NCI-H1436 treated with DMSO at 0.1 percent for 48 hours (cell line): ENCODE results near the gene FHAD1.

Experiments
- DNase-seq: peaks from one replicate; lab custom pipeline; 2025; lab: John Stamatoyannopoulos, UW

The FHAD1 gene

DNA sequence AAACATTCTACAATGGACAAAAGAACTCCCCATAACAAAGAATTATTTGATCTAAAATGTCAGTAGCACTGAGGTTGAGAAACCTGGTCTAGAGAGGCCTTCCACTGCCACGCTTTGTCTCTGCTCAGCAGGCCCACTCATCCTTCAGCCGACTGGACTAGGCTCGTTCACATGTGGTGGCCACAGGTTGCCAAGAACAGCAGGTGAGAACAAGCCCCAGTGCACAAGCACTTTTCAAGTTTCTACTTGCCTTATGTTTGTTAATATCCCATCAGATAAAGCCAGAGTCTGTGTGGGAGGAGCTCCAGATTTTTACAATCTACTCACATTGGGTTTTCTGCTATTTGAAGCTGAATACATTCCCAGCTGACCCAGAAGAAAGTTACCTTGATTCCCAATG, 153.6 kb downstream of the FHAD1 start:
- DNase-seq, result no peak

DNA sequence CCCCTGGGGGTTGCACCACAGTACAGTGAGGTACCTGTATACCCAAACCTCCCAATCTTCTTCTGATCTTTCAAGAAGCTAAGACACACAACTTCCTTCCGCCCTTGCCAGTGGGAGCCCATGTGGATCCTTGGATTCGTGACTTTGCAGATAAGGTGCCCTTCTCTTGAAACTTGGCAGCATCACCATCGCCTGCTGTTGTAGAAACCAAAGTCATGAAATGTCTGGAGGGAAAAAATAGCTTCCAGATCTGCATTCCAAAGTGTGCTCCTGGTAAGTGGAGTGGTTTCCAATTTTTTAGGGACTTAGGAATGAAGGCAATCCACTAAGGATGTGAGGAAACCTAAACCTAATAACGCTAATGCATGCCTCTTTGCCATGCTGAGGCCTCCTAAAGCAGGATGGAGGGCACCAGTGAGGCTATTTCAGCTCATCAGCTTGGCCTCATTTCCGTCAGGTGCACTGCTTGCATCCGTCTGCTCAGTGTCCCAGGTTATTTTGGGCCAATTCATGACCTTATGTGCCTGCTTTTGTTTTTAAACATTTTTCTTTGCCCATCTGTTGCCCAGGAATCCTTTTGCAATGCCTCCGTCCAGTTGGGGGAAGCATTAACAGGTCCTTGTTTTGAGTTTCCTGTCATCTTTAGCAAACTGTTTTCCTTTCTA, 154.5 kb downstream of the FHAD1 start:
- no peak for DNase-seq

DNA sequence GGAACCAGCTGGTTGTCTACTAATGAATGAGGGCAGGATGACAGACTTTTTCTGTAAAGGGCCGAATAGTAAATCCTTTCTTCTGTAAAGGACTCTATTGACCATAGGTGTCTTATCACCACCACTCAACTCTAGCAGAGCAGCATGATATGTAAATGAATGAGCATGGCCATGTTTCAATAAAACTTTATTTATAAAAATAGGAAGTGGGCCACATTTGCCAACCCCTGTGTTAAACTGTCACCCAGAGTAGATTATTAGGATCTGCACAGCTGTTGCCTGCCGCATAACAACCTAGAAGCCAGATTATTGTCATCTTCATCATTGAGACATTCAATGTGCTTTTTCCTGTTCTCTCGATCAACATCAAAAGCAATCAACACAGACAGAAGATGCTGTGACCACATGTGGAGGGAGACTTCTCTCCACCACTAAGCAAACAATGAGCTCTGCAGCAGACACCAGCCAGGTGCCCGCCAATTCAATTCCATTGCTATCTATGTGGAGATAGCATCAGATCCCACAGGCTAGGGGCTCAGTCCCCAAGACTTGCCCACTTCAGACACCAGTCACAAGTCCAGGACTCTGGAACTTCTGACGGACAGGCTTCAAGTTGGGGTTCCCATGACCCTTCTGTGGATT, 155.9 kb downstream of the FHAD1 start:
- no peak for DNase-seq

DNA sequence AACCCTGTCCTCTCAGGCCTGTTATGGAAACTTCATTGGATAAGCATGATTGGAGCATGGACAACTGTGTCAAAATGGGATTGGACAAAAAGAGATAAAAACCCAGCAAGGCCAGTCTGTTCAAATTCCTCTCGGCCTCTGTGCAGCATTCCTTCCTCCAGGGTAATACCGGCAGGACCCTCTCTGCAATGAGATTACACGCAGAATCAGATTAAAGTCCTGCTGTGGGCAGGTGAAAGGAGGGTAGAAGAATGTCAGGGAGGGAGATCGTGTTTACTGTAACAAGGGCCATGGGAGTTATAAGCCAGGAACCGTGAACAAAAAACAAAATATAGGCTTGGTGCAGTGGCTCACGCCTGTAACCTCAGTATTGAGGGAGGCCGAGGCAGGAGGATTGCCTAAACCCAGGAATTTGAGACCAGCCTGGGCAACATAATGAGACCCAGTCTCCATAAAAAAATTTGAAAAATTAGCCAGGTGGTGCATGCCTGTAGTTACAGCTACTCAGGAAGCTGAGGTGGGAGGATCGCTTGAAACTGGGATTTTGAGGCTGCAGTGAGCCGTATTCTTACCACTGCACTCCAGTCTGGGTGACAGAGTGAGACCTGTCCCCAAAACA, 157.0 kb downstream of the FHAD1 start:
- no peak for DNase-seq

DNA sequence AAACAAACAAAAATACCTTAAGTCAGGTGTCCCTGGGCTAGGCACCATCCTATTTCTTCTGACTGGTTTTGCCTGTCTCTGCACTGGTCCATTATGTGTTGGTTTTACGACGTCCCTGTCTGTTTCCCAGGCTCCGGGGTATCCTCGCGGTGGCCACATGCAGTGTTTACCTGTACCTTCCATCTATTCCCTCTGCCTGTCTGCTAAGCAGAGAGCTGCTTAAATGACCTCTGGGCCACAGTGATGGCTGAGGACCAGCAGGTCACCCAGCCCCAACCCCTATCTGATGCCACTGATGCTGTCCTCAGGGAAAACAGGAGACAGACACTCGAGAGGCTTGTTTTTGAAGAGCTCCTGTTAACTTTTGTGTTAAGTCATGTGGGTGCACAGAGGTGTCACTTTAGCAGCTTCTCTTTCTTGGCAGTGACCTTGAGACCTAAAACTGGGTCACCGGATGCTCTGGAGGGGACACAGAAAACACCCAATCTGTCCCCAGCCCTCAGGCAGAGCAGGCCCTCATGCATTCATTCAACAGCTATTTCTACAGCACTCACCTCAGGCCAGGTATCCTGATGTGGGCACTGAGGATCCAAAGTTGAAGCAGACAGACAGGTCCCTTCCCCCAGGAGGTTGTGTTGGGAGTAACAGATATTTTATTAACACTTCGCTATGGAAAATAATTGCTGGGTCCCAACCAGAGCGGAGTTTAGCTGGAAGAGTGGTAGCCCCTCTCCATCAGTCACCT, 158.3 kb downstream of the FHAD1 start:
- DNase-seq, result no peak

DNA sequence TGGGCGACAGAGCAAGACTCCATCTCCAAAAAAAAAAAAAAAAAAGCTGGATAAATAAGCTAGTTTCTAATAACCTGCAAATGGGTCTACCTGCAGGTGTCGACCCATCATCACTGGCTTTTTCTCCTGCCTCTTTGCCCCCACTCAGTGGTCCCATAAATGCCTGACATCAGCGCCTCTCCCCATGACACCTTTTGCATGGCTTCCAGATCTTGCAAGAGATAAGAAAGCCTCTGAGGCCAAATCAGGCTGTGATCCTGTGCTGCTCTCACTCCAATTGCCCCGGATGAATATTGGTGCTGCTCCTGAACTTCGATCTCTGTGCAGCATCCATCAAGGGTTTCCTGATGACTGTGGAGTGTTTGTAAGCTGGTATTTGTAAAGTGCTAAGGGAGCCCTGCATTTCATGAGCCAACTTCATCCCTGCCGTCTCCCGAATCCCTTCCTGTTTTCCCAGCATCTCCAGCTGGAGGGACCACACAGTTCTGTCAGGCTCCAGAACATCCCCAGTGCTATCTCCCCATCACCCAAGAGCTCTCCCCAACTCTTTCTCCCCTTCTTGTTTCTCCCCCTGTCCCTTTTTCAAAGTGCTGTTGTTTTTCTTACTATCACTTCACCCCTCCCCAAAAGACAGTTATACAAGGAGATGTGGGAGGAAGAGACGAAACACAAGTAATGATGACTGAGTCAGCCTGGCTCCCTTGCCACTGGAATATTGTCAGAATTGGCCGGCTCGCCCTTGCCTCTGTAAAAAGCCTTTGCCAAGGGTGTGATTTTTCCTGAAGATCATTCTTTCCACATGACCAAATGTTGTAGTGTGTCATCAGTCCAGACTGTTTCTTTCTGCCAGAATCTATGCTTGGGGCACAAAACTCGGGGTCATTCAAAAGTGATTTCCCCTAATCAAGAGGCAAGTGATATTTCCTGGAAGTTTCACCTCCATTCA, 159.9 kb downstream of the FHAD1 start:
- no peak for DNase-seq

DNA sequence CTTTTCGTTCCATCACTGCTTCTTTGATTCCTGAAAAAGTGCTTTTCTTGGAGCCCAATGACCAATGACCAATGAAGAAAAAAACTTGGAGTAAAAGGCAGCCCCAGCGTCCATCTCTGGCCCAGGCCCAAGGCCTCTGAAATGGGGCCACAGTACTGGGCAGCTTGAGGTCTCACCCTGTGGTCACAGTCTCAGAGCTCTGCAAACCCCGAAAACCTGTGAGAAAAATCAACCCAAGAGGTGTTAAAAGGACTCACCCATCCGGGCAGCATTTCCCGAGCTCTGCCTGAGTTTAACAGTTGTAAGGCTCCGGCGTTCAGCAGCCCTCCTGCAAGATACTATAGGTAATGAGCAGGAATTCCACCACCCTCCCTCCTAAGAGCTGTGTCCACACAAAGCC, 160.6 kb downstream of the FHAD1 start:
- DNase-seq, result no peak

DNA sequence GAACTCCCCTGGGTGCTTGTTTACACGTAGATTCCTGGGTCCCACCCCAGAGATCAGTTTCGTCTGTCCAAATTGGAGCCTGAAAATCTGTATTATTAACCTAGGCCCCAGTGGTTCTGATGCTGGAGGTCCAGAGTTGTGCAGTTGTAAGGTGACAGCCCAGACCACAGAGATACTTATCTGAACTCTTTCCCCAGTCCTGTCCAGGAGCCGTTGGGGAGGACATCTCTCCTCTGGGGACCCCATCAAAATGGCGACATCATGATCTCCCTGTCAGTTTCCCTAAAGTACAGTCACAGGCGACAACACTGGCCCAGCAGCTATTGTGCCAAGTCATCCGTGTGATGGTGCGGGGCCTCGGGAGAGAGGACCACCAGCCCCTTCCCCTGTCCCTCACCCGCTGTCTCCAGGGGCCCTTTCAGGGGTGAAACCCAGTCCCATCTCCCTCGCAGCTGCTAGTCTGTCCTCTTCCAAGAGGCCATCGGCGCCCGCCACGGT, 161.9 kb downstream of the FHAD1 start:
- DNase-seq, result no peak

DNA sequence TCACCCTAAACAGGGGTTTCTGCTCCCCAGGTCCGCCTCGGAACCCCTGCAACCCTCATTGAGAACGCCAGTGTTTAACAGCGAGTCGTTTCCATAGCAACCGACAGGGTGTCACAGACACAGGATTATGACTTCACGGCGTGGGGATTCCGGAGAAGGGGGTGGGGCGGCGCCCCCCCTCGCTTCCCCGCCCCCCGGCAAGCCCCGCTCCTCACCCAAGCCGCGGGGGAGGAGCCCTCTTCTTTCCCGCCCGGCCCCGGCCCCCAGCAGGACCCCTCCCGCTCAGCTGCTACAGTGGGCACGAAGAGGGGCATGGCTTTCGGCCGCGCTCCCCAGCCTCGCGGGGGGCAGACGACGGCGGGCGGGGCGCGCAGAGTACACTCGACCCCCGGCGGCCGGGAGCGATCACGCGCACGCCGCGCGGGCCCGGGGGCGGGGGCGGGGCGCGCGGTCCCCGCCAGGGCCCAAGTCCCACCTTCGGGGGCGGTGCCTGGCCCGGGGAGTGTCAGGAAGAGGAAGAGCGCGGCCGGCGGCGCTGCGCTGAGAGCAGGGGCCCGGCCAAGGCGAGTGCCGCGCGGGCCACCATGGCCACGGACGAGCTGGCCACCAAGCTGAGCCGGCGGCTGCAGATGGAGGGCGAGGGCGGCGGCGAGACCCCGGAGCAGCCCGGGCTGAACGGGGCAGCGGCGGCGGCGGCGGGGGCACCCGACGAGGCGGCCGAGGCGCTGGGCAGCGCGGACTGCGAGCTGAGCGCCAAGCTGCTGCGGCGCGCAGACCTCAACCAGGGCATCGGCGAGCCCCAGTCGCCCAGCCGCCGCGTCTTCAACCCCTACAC, 162.6 kb downstream of the FHAD1 start, which contains the start of gene EFHD2:
Gene EFHD2 (plus strand): TSS at position 501 of the 835 bp plus-strand sequence. CDS start 84 bp downstream, at position 585.
- DNase-seq, result no peak

DNA sequence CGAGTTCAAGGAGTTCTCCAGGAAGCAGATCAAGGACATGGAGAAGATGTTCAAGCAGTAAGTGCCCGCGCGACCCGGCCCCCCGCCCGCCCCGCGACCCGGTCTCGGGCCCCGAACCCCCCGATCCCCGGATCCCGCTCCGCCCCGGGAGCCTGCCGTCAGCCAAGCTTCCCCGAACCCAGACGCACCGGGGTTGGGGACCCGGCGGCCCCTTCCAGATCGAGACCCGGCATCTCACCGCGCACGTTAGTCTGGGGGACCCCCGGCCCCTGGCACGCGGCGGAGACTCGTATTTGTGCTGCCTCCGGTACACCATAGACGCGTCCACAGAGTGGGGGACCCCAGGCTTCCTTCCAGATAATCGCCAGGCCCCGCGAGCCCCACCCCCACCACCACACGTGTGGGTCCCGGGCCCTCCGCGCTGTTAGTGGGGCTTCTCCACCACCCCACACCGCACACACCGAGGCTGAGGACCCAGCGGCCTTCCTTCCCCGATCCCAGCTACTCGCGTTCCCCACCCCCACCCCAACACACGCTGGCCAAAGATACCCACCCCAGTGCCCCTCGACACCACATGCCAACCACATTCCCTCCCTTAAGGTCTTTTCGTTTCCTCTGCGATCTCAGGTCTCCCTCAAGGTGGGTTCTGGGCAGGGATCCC, 163.3 kb downstream of the FHAD1 start:
- DNase-seq, result no peak

DNA sequence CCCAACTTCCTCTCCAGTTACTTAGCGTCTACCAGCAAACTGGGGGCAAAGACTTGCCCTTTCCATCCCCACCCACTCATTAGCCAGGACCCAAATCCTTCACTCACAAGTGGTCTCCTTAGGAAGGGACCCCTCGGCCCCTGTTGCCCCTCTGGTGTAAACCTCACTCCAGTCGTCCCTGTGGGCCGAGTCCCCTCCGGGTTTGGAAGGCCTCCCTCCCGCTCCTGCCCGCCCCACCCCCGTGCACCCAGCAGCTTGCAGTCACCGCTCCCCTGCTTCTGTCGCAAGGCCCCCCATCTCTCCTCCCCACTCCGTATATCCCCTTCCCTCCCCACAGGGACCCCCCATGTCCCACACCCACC, 163.8 kb downstream of the FHAD1 start:
- no peak for DNase-seq

DNA sequence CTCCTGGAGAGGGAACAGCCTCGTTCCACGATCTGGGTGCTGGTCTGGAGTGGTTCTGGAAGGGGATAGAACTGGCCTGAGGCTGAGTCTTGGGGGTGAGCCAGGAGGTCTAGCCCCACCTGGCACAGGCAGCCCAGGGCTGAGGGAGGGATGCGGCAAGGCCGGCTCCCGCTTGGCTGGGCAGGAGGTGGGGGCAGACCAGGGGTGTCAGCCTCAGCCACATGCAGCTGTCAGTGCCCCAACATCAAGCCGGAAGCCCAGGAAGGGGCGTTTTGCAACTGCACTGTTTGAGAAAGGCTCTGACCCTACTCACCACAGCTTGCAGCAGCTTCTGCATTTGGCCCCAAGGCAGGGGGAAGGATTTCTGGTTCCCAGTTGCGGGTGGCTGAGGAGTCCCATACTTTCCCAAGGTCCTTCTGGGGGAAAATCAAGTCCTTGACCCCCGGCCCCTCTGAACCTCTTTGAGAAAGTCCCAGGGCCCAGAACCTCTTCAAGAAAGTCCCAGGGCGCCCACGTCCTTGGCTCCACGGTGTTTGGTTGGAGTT, 164.6 kb downstream of the FHAD1 start:
- DNase-seq, result no peak

DNA sequence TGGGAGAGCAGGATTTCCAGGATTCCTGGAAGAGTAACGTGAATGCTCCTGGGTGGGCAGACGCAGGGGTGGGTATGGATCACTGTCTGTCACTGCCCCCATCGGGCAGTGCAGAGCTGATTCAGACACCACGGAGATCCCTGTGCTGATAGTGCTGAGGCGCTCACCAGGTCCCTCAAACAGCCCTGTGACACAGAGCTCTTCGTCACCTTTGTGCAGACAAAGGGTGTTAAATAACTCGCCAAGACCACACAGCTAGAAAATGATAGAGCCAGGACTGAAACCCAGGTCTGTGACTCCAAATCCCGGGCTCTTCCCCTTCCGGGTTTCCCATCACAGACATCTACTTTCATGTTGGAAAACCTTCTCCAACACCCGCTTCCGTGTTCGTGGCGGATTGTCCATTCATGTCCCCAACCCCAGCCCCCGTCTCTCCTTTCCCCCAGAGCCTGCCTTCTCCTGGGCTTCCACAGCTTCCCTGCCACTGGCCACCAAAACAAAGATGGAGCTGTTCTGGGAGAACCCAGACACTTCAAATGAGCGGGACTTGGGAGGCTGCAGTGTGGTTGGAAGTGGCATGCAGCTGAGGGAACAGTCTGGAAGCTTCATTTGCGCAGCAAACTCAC, 165.3 kb downstream of the FHAD1 start:
- no peak for DNase-seq

DNA sequence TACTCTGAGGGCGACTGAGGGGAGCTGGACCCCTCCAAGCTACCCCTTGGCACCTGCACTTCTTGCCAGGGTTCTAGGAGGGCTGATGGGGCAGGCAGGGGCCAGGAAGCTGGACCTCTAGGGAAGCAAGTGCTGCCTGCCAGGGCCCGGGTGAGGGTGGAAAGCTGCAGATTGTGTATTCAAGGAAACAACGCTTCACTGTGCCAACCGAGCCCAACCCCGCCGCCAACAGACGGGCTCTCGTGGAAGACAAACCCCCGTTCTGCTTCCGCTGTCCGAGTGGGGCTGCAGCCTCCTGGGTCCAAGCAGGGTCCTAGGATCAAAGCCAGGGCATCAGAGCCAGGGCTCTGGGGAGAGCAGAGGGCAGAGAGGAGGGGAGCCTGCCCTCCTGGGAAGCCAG, 165.8 kb downstream of the FHAD1 start:
- no peak for DNase-seq

DNA sequence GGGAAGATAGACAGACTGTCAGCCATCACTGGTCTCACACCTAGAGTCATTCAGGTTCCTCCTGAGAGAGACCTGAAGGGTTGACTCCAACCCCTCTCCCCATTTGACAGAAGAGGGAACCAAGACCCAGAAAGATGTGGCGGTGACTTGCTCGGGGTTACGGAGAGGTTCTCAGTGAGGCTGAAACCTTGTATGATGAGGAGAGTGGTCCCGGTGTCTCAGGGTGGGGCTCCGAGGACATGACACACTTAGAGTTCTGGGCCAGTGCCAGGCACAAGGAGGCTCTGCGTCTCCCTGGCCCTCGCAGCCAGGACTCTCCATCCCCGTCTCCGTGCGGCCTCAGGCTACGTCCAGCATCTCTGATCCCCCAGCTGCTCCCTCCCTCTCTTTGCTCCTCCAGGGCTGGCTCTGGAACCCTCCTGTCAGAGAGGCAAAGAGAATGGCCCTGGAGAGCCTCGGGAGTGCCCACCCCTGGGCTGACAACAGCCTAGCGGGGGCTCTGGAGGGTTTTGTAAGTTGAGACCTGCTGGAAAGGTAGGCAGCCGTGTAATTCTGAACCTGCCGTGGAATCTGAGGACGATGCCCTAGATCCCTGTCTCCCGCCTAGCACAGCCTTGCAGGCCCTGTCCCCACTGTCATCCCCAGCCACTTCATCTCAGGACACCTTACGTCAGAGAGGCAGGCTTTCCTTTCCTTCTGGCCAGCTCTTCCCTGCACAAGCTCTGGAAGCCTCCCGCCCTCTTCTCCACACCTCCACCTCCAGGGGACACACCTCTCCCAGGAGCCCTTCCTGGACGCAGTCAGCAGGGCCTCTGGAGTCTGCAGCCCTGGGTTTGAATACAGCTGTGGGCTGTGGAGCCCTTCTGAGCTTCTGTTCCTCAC, 166.8 kb downstream of the FHAD1 start:
- no peak for DNase-seq

DNA sequence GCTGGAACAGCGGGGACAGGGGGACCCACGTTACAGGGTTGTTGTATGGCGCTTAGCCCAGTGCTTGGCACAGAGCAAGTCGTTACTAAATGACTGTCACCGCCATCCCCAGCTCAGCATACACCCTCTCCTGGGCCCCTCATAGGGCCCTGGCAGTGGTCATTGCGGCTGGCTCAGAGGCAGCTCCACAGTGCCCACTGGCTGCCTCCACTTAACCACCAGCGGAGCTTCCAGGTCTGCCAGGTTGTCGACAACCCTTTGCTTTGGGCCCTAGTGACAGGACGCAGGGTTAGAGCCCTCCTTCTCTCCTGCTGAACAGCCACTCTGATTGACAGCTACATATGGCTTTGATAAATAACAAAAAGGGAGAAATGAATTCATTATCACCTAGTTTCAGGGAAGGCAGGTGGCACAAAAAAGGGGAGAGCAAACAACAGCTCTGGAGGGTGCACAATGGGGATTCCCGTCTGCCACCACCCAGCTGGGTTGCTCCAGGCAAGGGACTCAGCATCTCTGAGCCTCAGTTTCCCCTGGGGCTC, 167.5 kb downstream of the FHAD1 start:
- no peak for DNase-seq

DNA sequence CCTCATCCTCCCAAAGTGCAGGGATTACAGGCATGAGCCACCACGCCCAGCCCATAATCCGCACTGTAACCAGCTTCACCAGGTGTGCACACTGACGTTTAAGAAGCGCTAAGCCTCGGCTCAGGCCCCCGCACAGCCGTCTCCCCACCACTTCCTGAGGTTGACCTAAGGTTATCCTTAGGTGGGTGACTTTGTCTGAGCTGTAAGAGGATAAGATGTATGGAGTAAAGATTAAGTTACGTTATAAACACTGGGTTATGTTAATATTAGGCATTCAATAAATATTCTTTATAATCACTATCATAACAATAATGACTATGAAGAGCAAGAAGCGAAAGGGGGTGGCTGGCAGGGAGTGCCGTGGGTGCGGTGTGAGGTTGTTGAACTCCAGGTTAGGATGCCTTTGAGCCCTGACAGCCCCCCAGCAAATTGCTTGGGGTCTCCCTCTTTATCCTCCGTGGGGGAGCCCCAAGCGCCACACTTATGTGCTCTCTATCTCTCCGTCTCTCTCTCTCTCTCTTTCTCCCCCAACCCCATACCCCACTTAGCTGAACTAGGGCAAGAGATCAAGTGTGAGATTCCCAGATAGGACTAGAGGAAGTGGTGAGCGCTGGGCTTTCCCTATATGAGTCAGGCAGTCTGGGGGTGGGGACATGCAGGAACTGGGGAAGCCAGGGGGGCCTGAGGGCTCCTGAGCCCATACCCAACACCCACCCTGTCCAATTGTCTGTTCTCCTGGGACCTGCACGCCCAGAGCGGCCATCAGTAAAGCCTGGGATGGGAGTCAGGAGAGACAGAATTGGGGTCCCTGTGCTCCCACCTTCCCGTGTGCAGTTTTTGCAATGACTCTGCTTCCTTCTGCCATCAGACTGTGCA, 170.3 kb downstream of the FHAD1 start:
- DNase-seq, result no peak
